AG04450 (cell line): ENCODE data around the gene ZNF830. TPM values are rescaled to one million over a fixed set of nuclear protein-coding genes. Genes with fewer than 3 reads are reported as not detected.

Experiments
- CTCF ChIA-PET: fragments of 300-600, 350-600 bp; formaldehyde crosslinking; extraction: SDS; loops from one replicate; lab custom pipeline; 2022; ENCODE audit warnings: antibody characterized with exemption, inconsistent platforms; lab: Charles Lee
- POLR2A ChIA-PET: fragments of 350-600 bp; formaldehyde crosslinking; extraction: SDS; loops from one replicate; lab custom pipeline; 2021; ENCODE audit warnings: antibody characterized with exemption, inconsistent platforms; lab: Yijun Ruan, JAX
- DNase-seq: peaks from one replicate; pipeline ENCODE4 v3.0.0-alpha.2; 2011; ENCODE audit warnings: low read depth, low spot score
- H3K27ac ChIP-seq: one replicate; pipeline ENCODE4 v1.5.1; 2012; ENCODE audit warnings: low read depth, low read length, control low read depth
- H3K27me3 ChIP-seq: one replicate; pipeline ENCODE4 v1.6.0; 2012; ENCODE audit warnings: low read length; ENCODE audit not compliant: control insufficient read depth, insufficient read depth
- H3K4me3 ChIP-seq: 2 replicates; pipeline ENCODE4 v1.5.1; 2011; ENCODE audit warnings: mild to moderate bottlenecking, low read depth, low read length, control low read depth
- H3K9me3 ChIP-seq: 2 replicates; pipeline ENCODE4 v1.5.1; 2012; ENCODE audit warnings: low read length; ENCODE audit not compliant: control insufficient read depth, insufficient read depth
- CTCF ChIP-seq: IDR thresholded peaks from 2 replicates; pipeline ENCODE4 v1.5.1; 2011; ENCODE audit warnings: low read depth, low read length, control low read depth, inconsistent platforms
- polyA minus RNA-seq: library from RNA; depleted of rRNA, polyadenylated mRNA; stranded (reverse); fragments of >200 nt; gene quantifications from 2 replicates; pipeline ENCODE4 v1.2.3, GENCODE V29; 2011; rRNA and poly(A)+ RNA removed
- polyA plus RNA-seq: library from polyadenylated mRNA; depleted of rRNA; stranded (reverse); fragments of >200 nt; gene quantifications from 2 replicates; pipeline ENCODE4 v1.2.3, GENCODE V29; 2011; rRNA removed

The ZNF830 gene
- polyA plus RNA-seq (6.9 and 9.4 TPM in 2 replicates), polyA minus RNA-seq (6.7 and 7.5 TPM in 2 replicates)

DNA sequence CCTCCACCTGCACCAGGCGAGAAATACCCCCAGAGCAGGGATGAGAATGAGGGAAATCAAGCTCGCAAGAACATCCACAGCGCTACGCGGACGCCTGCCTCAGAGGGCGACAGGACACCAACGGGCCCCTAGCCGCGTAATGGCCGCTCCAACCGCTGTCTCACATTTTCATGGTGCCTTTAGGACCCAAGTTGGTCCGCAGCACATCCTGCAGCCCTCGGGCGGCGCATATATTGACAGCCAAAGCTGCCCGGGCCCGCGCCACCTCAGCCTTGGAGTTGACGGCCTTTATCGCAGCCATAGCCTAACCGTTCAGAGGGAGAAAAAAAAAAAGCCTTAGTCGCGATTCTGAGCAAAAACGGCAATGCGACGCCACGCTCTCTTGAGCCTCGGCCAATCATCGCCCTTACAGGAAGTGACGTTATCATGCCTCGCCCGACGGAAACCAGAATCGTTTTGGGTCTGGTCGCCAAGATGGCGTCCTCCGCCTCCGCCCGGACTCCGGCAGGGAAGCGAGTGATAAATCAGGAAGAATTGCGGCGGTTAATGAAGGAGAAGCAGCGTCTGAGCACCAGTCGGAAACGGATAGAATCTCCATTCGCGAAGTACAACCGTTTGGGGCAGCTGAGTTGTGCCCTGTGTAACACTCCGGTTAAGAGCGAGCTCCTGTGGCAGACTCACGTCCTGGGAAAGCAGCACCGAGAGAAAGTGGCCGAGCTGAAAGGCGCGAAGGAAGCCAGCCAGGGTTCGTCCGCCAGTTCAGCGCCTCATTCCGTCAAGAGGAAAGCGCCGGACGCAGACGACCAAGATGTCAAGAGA is at the start of gene ZNF830, which contains the start of gene CCT6B:
ZNF830 (plus strand) TSS at position 448 of the 819 bp plus-strand sequence; CDS start at position 475, 27 bp downstream.
CCT6B (minus strand) TSS at position 368 of the 819 bp plus-strand sequence; CDS start at position 301, 67 bp downstream.
- POLR2A ChIA-PET: interaction anchor here (1.0 kb wide), 2 partner anchors 19 to 166 kb away, joined by 3 to 5 read pairs; partner anchors contain the start of gene LIG3
- CTCF ChIA-PET: interaction anchor here (1.2 kb wide), 1 partner anchor 128 kb away, joined by 4 read pairs; no protein-coding TSS in a partner anchor
- no peaks in the 10 kb centered on the region; the same call in 1 of the 2 replicates for H3K9me3 ChIP-seq
- peak within 1 kb of the TSS; percentile 100 for H3K4me3 ChIP-seq
- H3K27ac ChIP-seq: peak within 1 kb of the TSS; percentile 85
- no peak for TF ChIP-seq CTCF
- H3K27me3 ChIP-seq: peaks cover 3% of the 10 kb centered on the region
- DNase-seq: peak; percentile 86

DNA sequence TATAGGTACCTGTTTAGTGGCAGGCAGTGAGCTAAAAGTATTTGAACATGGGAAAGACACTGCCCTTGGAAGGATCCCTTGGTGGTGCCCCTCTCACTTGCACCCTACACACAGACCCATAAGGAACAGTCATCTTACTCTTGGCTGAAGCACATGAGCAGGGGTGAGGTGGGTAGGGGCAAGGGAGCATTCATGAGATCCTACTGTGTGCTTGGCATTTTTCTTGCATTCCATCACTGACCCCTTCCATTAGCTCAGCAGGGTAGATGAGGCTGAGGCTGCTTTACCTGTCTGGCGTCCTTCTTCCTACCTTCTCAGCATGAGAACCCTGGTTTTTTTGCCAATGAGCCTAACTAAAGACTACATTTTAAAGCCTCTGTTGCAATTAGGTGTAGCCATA is 48.3 kb upstream of the ZNF830 start:
- POLR2A ChIA-PET: no interaction called here

DNA sequence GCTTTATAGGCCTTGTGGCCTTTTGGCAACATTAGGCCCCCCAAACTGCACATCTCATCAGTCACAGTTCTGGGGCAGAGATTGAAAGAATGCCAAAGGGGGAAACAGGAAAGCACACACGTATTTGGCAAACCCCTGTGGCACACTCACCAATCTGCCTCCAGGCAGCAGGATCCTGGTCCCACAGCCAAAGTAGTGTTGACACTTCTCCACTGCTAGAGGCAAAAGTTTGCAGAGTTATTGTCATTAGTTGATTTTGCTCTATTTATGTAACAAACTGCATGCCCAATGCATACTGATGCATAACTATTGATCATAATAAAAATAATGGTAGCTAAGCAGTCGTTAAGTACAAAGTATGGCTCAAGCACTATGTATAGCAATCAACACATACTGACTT is 45.2 kb upstream of the ZNF830 start:
- POLR2A ChIA-PET: no interaction called here
- CTCF ChIA-PET: no interaction called here
- Histone ChIP-seq H3K27ac (no peak overlapping the region), H3K9me3 (no peaks in the 10 kb centered on the region), H3K27me3 (no peaks in the 10 kb centered on the region), H3K4me3 (no peak overlapping the region)
- no peak for TF ChIP-seq CTCF
- DNase-seq: no peak

More for the DNA sequence above, 48.3 kb upstream of the ZNF830 start:
- CTCF ChIA-PET: no interaction called here
- no peaks in the 10 kb centered on the region for H3K9me3 ChIP-seq
- H3K27ac ChIP-seq: no peak overlapping the region
- no peak overlapping the region for H3K4me3 ChIP-seq
- no peak for TF ChIP-seq CTCF
- DNase-seq: no peak
- H3K27me3 ChIP-seq: no peaks in the 10 kb centered on the region

DNA sequence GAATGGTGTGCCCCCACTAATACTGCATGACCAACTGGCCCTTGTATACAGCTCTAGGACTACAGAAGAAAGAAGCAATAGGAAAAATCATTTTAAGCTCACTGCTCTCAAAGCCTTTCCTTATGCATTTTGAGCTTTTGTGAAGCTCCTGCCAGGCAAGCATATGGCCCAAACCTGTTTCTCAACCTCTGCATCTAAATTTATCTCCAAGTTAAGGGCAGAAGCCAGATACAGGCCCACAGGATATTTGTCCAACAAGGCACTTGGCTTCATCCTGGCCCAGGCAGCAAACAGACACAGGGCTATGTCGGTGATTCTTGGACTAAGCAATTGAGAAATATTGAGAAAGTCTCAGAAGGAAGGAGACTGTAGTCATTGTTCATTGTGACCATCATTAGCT is 44.0 kb upstream of the ZNF830 start:
- POLR2A ChIA-PET: no interaction called here
- no peak for TF ChIP-seq CTCF
- Histone ChIP-seq H3K27ac (no peak overlapping the region), H3K9me3 (no peaks in the 10 kb centered on the region), H3K27me3 (no peaks in the 10 kb centered on the region), H3K4me3 (no peak overlapping the region)
- CTCF ChIA-PET: no interaction called here
- DNase-seq: no peak

- Histone ChIP-seq H3K4me3 (no peak overlapping the region), H3K27ac (no peak overlapping the region), H3K27me3 (no peaks in the 10 kb centered on the region), H3K9me3 (no peaks in the 10 kb centered on the region)
- ChIA-PET POLR2A (no interaction called here), CTCF (no interaction called here)
- DNase-seq: no peak
- no peak for TF ChIP-seq CTCF
Measured at GRCh38 chr17:34920676-34921075, 40.7 kb upstream of the ZNF830 start.
